H1 (cell line): ENCODE measurements around the gene C20orf202. TPM values are rescaled to one million over a fixed set of nuclear protein-coding genes. Genes with fewer than 3 reads are reported as not detected.

ENCODE experiments used
- CTCF ChIA-PET: fragments of 300-600 bp; sonication (Branson Sonifier 250); formaldehyde crosslinking; loops from one replicate; lab custom pipeline; 2021; ENCODE audit not compliant: partially characterized antibody; lab: Charles Lee
- POLR2A ChIA-PET: fragments of 300-600 bp; sonication (Branson Sonifier 250); formaldehyde crosslinking; loops from one replicate; lab custom pipeline; 2021; ENCODE audit warnings: inconsistent platforms; ENCODE audit not compliant: partially characterized antibody; lab: Charles Lee
- DNase-seq, 2 experiments: peaks; one replicate each; pipeline versions ENCODE4 v3.0.0 to v3.0.0-alpha.2; 2010 to 2022; ENCODE audit warnings: low spot score in 2 of 2, low read depth in 1 of 2, mixed read lengths in 1 of 2
- FAIRE-seq: peaks from 2 replicates; lab custom pipeline; 2011; peaks lifted over from hg19 to GRCh38; lab: Jason Lieb, UNC
- H2AFZ ChIP-seq: 2 replicates; pipeline ENCODE4 v1.8.1; 2012; ENCODE audit warnings: low read length, inconsistent platforms
- H2AK5ac ChIP-seq: 2 replicates; pipeline ENCODE4 v1.6.1; 2013; ENCODE audit warnings: low read depth, low read length
- H2BK120ac ChIP-seq: replicated peaks from 2 replicates; pipeline ENCODE3; 2013; ENCODE audit warnings: low read depth, low read length, inconsistent platforms
- H2BK12ac ChIP-seq: 2 replicates; pipeline ENCODE4 v1.6.1; 2013; ENCODE audit warnings: low read depth, low read length
- H2BK15ac ChIP-seq: 2 replicates; pipeline ENCODE4 v1.6.1; 2013; ENCODE audit warnings: low read length
- H2BK20ac ChIP-seq: 2 replicates; pipeline ENCODE4 v1.6.1; 2013; ENCODE audit warnings: low read length
- H2BK5ac ChIP-seq: 2 replicates; pipeline ENCODE4 v1.6.1; 2013; ENCODE audit warnings: low read depth, low read length
- H3K14ac ChIP-seq: 2 replicates; pipeline ENCODE4 v1.6.1; 2013; ENCODE audit warnings: inconsistent platforms; ENCODE audit not compliant: insufficient read length
- H3K18ac ChIP-seq: 2 replicates; pipeline ENCODE4 v1.6.1; 2013; ENCODE audit warnings: low read length; ENCODE audit errors: extremely low read depth
- H3K23ac ChIP-seq: 2 replicates; pipeline ENCODE4 v1.6.1; 2013; ENCODE audit warnings: inconsistent platforms; ENCODE audit not compliant: insufficient read length
- H3K23me2 ChIP-seq: 2 replicates; pipeline ENCODE4 v1.6.1; 2013; ENCODE audit warnings: low read depth, low read length
- H3K27ac ChIP-seq: 2 replicates; pipeline ENCODE4 v1.6.1; 2011; ENCODE audit warnings: low read depth, low read length, inconsistent platforms
- H3K27me3 ChIP-seq, 4 experiments: replicated peaks in 1 of 4; 1 replicate in 1 of 4; 2 replicates in 3 of 4; pipeline versions ENCODE4 v1.6.1 to v1.8.1; 2011 to 2013; ENCODE audit warnings: low read length in 3 of 4, mild to moderate bottlenecking in 3 of 4, inconsistent platforms in 2 of 4, mixed read lengths in 2 of 4, moderate library complexity in 1 of 4; ENCODE audit not compliant: control insufficient read depth in 3 of 4, insufficient read depth in 3 of 4; ENCODE audit errors: extremely low read depth in 1 of 4
- H3K36me3 ChIP-seq, 4 experiments: 2 replicates each; pipeline versions ENCODE4 v1.6.1 to v1.8.1; 2011 to 2013; ENCODE audit warnings: mild to moderate bottlenecking in 4 of 4, low read length in 3 of 4, moderate library complexity in 2 of 4, control low read depth in 1 of 4, inconsistent platforms in 1 of 4; ENCODE audit not compliant: insufficient read depth in 4 of 4, control insufficient read depth in 2 of 4
- H3K4ac ChIP-seq: replicated peaks from 2 replicates; pipeline ENCODE3; 2013; ENCODE audit warnings: low read length, low read depth, mixed read lengths, inconsistent platforms; ENCODE audit not compliant: insufficient read length
- H3K4me1 ChIP-seq, 4 experiments: replicated peaks in 1 of 4; 1 replicate in 1 of 4; 2 replicates in 3 of 4; pipeline versions ENCODE4 v1.6.1 to v1.8.1; 2011 to 2013; ENCODE audit warnings: low read length in 3 of 4, inconsistent platforms in 2 of 4, mixed read lengths in 1 of 4; ENCODE audit not compliant: insufficient read depth in 4 of 4, control insufficient read depth in 3 of 4
- H3K4me2 ChIP-seq, 2 experiments: 2 replicates each; pipeline versions ENCODE4 v1.6.1 to v1.8.1; 2011 to 2013; ENCODE audit warnings: low read depth in 2 of 2, low read length in 2 of 2, control low read depth in 1 of 2, inconsistent platforms in 1 of 2, mild to moderate bottlenecking in 1 of 2; ENCODE audit not compliant: insufficient read depth in 1 of 2
- H3K4me3 ChIP-seq, 4 experiments: fragments of 200-600, 300-600 bp in 1 of 4; sonication (generic), shearing (Covaris generic), sonication (Bioruptor Twin) in 1 of 4; 2 replicates each; pipeline versions ENCODE4 v1.5.1 to v1.8.1; 2011 to 2016; ENCODE audit warnings: low read length in 4 of 4, low read depth in 3 of 4, control low read depth in 2 of 4, inconsistent platforms in 2 of 4, mild to moderate bottlenecking in 2 of 4, mixed read lengths in 1 of 4, moderate library complexity in 1 of 4; ENCODE audit not compliant: insufficient read depth in 2 of 4; ENCODE audit errors: extremely low read depth in 1 of 4
- H3K56ac ChIP-seq: replicated peaks from 2 replicates; pipeline ENCODE3; 2013; ENCODE audit warnings: low read depth, mild to moderate bottlenecking, mixed read lengths, low read length, inconsistent platforms; ENCODE audit not compliant: insufficient read length
- H3K79me1 ChIP-seq: 2 replicates; pipeline ENCODE4 v1.6.1; 2013; ENCODE audit warnings: low read depth, low read length, control low read depth
- H3K79me2 ChIP-seq, 2 experiments: 2 replicates each; pipeline versions ENCODE4 v1.6.1 to v1.8.1; 2012 to 2013; ENCODE audit warnings: low read length in 2 of 2, mild to moderate bottlenecking in 2 of 2, inconsistent platforms in 1 of 2; ENCODE audit not compliant: insufficient read depth in 2 of 2, control insufficient read depth in 1 of 2
- H3K9ac ChIP-seq, 4 experiments: replicated peaks in 1 of 4; 1 replicate in 1 of 4; 2 replicates in 3 of 4; pipeline versions ENCODE4 v1.6.1 to v1.8.1; 2011 to 2013; ENCODE audit warnings: low read depth in 3 of 4, low read length in 3 of 4, control low read depth in 2 of 4, mild to moderate bottlenecking in 2 of 4, moderate library complexity in 2 of 4, inconsistent platforms in 1 of 4; ENCODE audit errors: extremely low read depth in 1 of 4
- H3K9me3 ChIP-seq, 2 experiments: 2 replicates each; pipeline versions ENCODE4 v1.6.1 to v1.8.1; 2012 to 2013; ENCODE audit warnings: mild to moderate bottlenecking in 2 of 2, moderate library complexity in 2 of 2, control low read depth in 1 of 2, inconsistent platforms in 1 of 2, low read depth in 1 of 2, low read length in 1 of 2, mixed read lengths in 1 of 2; ENCODE audit not compliant: insufficient read depth in 2 of 2
- H4K20me1 ChIP-seq, 2 experiments: replicated peaks in 1 of 2; 2 replicates each; pipeline versions ENCODE3 to v1.8.1; 2011 to 2013; ENCODE audit warnings: inconsistent platforms in 2 of 2, low read length in 2 of 2, mild to moderate bottlenecking in 1 of 2; ENCODE audit not compliant: insufficient read depth in 2 of 2, control insufficient read depth in 1 of 2
- H4K5ac ChIP-seq: 2 replicates; pipeline ENCODE4 v1.6.1; 2013; ENCODE audit warnings: low read length, low read depth, mixed read lengths, inconsistent platforms; ENCODE audit not compliant: insufficient read length
- H4K8ac ChIP-seq: 2 replicates; pipeline ENCODE4 v1.8.0; 2013; ENCODE audit warnings: mild to moderate bottlenecking, moderate library complexity, low read length, inconsistent platforms; ENCODE audit not compliant: insufficient read depth; ENCODE audit errors: extremely low read depth
- H4K91ac ChIP-seq: replicated peaks from 2 replicates; pipeline ENCODE3; 2013; ENCODE audit warnings: low read length, mixed read lengths, inconsistent platforms; ENCODE audit not compliant: insufficient read length
- BACH1 ChIP-seq: IDR thresholded peaks from 2 replicates; pipeline ENCODE4 v1.6.1; 2012; ENCODE audit warnings: low read length, improper control_type of control experiment
- CHD2 ChIP-seq: IDR thresholded peaks from 2 replicates; pipeline ENCODE4 v1.6.1; 2012; ENCODE audit warnings: low read length, improper control_type of control experiment
- GABPA ChIP-seq: IDR thresholded peaks from 2 replicates; pipeline ENCODE4 v1.6.1; 2011; ENCODE audit warnings: mild to moderate bottlenecking, low read length, moderate library complexity, borderline replicate concordance; ENCODE audit not compliant: insufficient read depth
- JUND ChIP-seq: IDR thresholded peaks from 2 replicates; pipeline ENCODE4 v1.6.1; 2011; ENCODE audit warnings: mild to moderate bottlenecking, improper control_type of control experiment, low read length
- KDM4A ChIP-seq: IDR thresholded peaks from one replicate; pipeline ENCODE4 v1.7.1; 2012; ENCODE audit warnings: low read depth, mild to moderate bottlenecking, moderate library complexity, low read length, inconsistent platforms; ENCODE audit not compliant: severe bottlenecking
- POU5F1 ChIP-seq: IDR thresholded peaks from 2 replicates; pipeline ENCODE4 v1.6.1; 2011; ENCODE audit warnings: low read depth, mild to moderate bottlenecking, low read length, moderate library complexity
- TAF7 ChIP-seq: optimal IDR thresholded peaks from 2 replicates; pipeline ENCODE3; 2011; ENCODE audit warnings: low read depth, mild to moderate bottlenecking, inconsistent platforms, low read length, moderate library complexity, borderline replicate concordance
- WGBS, 2 experiments: shearing (Covaris generic) in 1 of 2; methylation state at CpG; one replicate each; pipeline versions ENCODE4 v1.1.6 to v1.1.7; 2013 to 2015; ENCODE audit warnings: low lambda C conversion rate in 2 of 2, mixed read lengths in 2 of 2, inconsistent platforms in 1 of 2, low coverage in 1 of 2, missing lambda C conversion rate in 1 of 2; ENCODE audit not compliant: insufficient replicate concordance in 2 of 2, insufficient coverage in 1 of 2, insufficient read length in 1 of 2; ENCODE audit errors: extremely low coverage in 1 of 2, missing lambda C conversion rate in 1 of 2; 5-methylcytosine and 5-hydroxymethylcytosine counted together
- polyA plus RNA-seq, 7 experiments: library from polyadenylated mRNA; depleted of rRNA in 3 of 7; stranded (reverse) in 5 of 7; unstranded in 2 of 7; fragments of >200 nt in 5 of 7; fragments of 200-250 nt in 2 of 7; gene quantifications; 1 replicate in 5 of 7; 2 replicates in 1 of 7; 4 replicates in 1 of 7; pipeline versions ENCODE4 v1.2.1 to v1.2.3, GENCODE V29; 2011 to 2013; ENCODE audit warnings: missing spikeins in 2 of 7, mixed read lengths in 2 of 7
- total RNA-seq: library from RNA; stranded (reverse); fragmentation: NEBNext Ultra II Directional; extraction: Animal tissue kit (Norgen Biotek cat#: 25700); gene quantifications from 2 replicates; pipeline ENCODE4 v1.2.1, GENCODE V29; 2021

C20orf202 gene
- total and polyA plus RNA-seq, 2 of the 8 experiments (the other 6 are each of a cell fraction or from before 2014, with no cell fraction given) = 0.12 TPM; not detected in 1

DNA sequence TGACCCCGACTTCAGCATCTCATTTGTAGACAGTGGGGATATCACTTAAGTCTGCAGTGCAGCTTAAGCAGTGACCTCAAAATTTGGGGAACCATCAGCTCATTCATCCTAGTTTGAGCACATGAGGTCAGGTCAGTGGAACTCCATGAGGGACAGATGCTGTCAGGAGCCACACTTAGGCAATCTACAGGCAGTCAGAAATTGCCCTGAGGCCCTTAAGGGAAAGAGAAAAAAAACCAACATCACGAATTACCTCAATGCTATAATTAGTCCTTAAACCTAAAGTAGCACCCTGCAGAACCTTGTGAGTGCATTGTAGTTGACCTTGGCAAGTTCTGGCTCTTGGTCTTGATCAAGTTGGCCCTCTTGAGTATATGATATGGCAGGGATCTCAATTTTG, 39.6 kb upstream of the C20orf202 start:
- H3K4ac ChIP-seq = no peak overlapping the region
- POLR2A ChIA-PET = interaction anchor here (1.2 kb wide), 1 partner anchor 9 kb away, joined by 3 read pairs; no protein-coding TSS in a partner anchor
- no peak overlapping the region for H2BK20ac ChIP-seq
- no peak overlapping the region for H4K5ac ChIP-seq
- no peak overlapping the region for H4K8ac ChIP-seq
- WGBS, 2 experiments = 75% methylated on average over 2 of the region's 2 CpGs; no CpG with 5 or more reads in 1 of the 2 experiments
- H3K9ac ChIP-seq = no peak overlapping the region
- H2BK5ac ChIP-seq = no peak overlapping the region
- no peaks in the 10 kb centered on the region; the same call in 1 of the 2 replicates for H3K79me1 ChIP-seq
- no peak overlapping the region for H2BK12ac ChIP-seq
- peaks cover 0 to 12% of the 10 kb centered on the region in 2 experiments for H4K20me1 ChIP-seq
- H2BK120ac ChIP-seq = no peak overlapping the region
- TF ChIP-seq GABPA (no peak), BACH1 (no peak), POU5F1 (no peak), TAF7 (no peak), JUND (no peak), CHD2 (no peak), KDM4A (no peak)
- no peak overlapping the region for H3K4me3 ChIP-seq
- FAIRE-seq (no peak), DNase-seq (no peak)
- no peak overlapping the region for H2BK15ac ChIP-seq
- H3K18ac ChIP-seq = no peak overlapping the region
- H3K23me2 ChIP-seq = no peaks in the 10 kb centered on the region
- no peaks in the 10 kb centered on the region for H3K4me1 ChIP-seq
- H3K27ac ChIP-seq = no peak overlapping the region
- H3K56ac ChIP-seq = no peak overlapping the region
- no peak overlapping the region for H4K91ac ChIP-seq
- H3K9me3 ChIP-seq = no peaks in the 10 kb centered on the region
- H2AFZ ChIP-seq = no peak overlapping the region
- no peaks in the 10 kb centered on the region for H3K79me2 ChIP-seq
- no peaks in the 10 kb centered on the region for H3K27me3 ChIP-seq
- no peak overlapping the region for H3K14ac ChIP-seq
- H3K23ac ChIP-seq = no peak overlapping the region
- no peak overlapping the region for H2AK5ac ChIP-seq
- CTCF ChIA-PET = interaction anchor here (1.1 kb wide), 1 partner anchor 12 kb away, joined by 3 read pairs; no protein-coding TSS in a partner anchor
- peaks cover 14 to 51% (median 43%) of the 10 kb centered on the region in 4 experiments; a peak in 7 of 8 replicates for H3K36me3 ChIP-seq
- no peak overlapping the region for H3K4me2 ChIP-seq
